ENCODE results near the gene TFB1M.

DNA sequence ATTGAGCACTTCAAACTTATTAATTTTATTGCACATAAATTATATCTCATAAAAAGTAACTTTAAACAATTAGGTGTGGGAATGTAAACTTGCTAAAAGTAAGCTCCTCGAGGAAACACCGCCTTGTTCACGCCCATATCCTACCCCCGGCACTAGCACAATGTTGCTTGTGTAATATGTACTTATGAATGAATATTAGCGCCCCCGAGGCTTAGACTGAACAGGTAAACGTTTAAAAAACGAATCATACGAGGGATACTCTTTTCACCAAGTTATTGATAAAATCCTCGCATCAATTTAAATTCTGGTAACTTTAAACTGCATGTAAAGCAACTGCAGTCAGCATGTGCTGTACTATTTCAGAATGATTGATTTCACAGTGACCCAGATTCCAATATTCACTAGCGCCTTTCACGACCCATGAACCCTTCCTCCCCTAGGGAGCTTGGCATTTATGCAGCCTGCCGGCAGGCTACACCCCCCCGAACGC, 637 bp downstream of the TFB1M start:
- TF ChIP-seq, protein P1, sequence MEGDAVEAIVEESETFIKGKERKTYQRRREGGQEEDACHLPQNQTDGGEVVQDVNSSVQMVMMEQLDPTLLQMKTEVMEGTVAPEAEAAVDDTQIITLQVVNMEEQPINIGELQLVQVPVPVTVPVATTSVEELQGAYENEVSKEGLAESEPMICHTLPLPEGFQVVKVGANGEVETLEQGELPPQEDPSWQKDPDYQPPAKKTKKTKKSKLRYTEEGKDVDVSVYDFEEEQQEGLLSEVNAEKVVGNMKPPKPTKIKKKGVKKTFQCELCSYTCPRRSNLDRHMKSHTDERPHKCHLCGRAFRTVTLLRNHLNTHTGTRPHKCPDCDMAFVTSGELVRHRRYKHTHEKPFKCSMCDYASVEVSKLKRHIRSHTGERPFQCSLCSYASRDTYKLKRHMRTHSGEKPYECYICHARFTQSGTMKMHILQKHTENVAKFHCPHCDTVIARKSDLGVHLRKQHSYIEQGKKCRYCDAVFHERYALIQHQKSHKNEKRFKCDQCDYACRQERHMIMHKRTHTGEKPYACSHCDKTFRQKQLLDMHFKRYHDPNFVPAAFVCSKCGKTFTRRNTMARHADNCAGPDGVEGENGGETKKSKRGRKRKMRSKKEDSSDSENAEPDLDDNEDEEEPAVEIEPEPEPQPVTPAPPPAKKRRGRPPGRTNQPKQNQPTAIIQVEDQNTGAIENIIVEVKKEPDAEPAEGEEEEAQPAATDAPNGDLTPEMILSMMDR (IDR thresholded peaks at IDR 0.05), result no peak
- no peak for TF ChIP-seq EP300 (IDR thresholded peaks at IDR 0.05)
- no peak for TF ChIP-seq POLR2A (IDR thresholded peaks at IDR 0.05)

Data from ovary (tissue), 3 donors.